OCI-LY3 (cell line): ENCODE data around the gene SH3PXD2A.

Experiments used
- EZH2phosphoT487 ChIP-seq: fragments of 200-600 bp; shearing (Covaris generic); IDR thresholded peaks from 2 replicates; pipeline ENCODE4 v1.6.1; 2018; ENCODE audit warnings: antibody characterized with exemption, mixed run types, low read depth
- TF ChIP-seq, protein P1 (sequence below): fragments of 200-600, 300-600 bp; sonication (generic); IDR thresholded peaks from 2 replicates; pipeline ENCODE4 v1.5.1; 2014; ENCODE audit warnings: antibody characterized with exemption, low read length, low read depth

DNA sequence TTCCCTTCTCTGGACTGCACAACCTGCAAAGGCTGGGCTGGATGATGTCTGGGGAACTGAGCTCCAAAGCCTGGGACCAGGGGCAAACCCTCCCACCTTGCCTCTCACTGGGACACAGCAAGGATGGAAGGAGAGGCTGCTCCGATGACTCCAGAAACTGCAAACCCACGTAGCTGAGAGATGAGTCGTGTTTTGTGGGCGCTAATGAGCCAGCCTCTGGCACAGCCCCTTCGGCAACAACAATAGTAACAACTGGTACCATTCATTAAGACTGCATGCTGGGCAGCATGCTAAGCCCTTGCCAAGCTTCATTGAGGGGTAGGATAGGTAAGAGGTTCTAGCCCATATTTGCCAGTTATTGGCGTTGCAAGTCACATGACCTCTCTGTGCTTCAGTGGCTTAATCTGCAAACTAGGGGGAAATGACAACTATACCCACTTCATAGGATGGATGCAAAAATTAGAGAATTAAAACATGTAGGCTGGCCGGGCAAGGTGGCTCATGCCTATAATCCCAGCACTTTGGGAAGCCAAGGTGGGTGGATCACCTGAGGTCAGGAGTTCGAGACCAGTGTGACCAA is 145.9 kb downstream of the SH3PXD2A start:
- no peak for TF ChIP-seq EZH2phosphoT487
- TF ChIP-seq, protein P1, sequence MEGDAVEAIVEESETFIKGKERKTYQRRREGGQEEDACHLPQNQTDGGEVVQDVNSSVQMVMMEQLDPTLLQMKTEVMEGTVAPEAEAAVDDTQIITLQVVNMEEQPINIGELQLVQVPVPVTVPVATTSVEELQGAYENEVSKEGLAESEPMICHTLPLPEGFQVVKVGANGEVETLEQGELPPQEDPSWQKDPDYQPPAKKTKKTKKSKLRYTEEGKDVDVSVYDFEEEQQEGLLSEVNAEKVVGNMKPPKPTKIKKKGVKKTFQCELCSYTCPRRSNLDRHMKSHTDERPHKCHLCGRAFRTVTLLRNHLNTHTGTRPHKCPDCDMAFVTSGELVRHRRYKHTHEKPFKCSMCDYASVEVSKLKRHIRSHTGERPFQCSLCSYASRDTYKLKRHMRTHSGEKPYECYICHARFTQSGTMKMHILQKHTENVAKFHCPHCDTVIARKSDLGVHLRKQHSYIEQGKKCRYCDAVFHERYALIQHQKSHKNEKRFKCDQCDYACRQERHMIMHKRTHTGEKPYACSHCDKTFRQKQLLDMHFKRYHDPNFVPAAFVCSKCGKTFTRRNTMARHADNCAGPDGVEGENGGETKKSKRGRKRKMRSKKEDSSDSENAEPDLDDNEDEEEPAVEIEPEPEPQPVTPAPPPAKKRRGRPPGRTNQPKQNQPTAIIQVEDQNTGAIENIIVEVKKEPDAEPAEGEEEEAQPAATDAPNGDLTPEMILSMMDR: no peak
